Measurements from ENCODE around the gene ZNF764.
"Not testable (repeated sequence)": the region's sequence is repeated elsewhere in the genome, so short reads cannot be mapped to it uniquely, and the experiment has no call there.

Gene ZNF764

GRCh38 chr16:30543067-30543466 lies 15.1 kb downstream of the ZNF764 start:
- no peak for DNase-seq

GRCh38 chr16:30541502-30542329 lies 16.5 kb downstream of the ZNF764 start:
- DNase-seq: no peak

GRCh38 chr16:30540916-30541464 lies 17.2 kb downstream of the ZNF764 start:
- DNase-seq: not testable (repeated sequence)

GRCh38 chr16:30539986-30540526 lies 18.1 kb downstream of the ZNF764 start:
- DNase-seq: not testable (repeated sequence)

- no peak for DNase-seq
Measured at GRCh38 chr16:30539000-30539964, 18.9 kb downstream of the ZNF764 start.

- DNase-seq: not testable (repeated sequence)
Measured at GRCh38 chr16:30536391-30537024, 21.7 kb downstream of the ZNF764 start.

- DNase-seq: no peak
Measured at GRCh38 chr16:30535777-30536190, 22.4 kb downstream of the ZNF764 start.

- DNase-seq: no peak
Measured at GRCh38 chr16:30535106-30535776, 22.9 kb downstream of the ZNF764 start.

GRCh38 chr16:30534368-30535105 lies 23.6 kb downstream of the ZNF764 start, which contains the start of gene ZNF747:
TSS of gene ZNF747 (minus strand) at chr16:30534858. CDS start at chr16:30534679, 179 bp downstream.
- DNase-seq: peak; percentile 90

GRCh38 chr16:30533748-30534367 lies 24.3 kb downstream of the ZNF764 start:
- no peak for DNase-seq

- DNase-seq: no peak
Measured at GRCh38 chr16:30533146-30533522, 25.0 kb downstream of the ZNF764 start.

- DNase-seq: no peak
Measured at GRCh38 chr16:30532285-30533145, 25.7 kb downstream of the ZNF764 start.

- no peak for DNase-seq
Measured at GRCh38 chr16:30530163-30531037, 27.8 kb downstream of the ZNF764 start.

GRCh38 chr16:30528799-30529457 lies 29.2 kb downstream of the ZNF764 start:
- DNase-seq: no peak

GRCh38 chr16:30527635-30528178 lies 30.5 kb downstream of the ZNF764 start:
- DNase-seq: no peak

- peak; percentile 98 for DNase-seq
Measured at GRCh38 chr16:30526823-30527634, 31.1 kb downstream of the ZNF764 start.
